ENCODE measurements around the gene ITGB1. TPM values are rescaled to one million over a fixed set of nuclear protein-coding genes. Genes with fewer than 3 reads are reported as not detected.

ITGB1 gene
- total RNA-seq, 4 donors from 2014 or later, result 159 to 216 (median 209) TPM

- WGBS, 2 donors, result 86 to 87% methylated on average over 2 of the region's 2 CpGs
- no peak for TF ChIP-seq POLR2A (IDR thresholded peaks at IDR 0.05)
- TF ChIP-seq, protein P1, sequence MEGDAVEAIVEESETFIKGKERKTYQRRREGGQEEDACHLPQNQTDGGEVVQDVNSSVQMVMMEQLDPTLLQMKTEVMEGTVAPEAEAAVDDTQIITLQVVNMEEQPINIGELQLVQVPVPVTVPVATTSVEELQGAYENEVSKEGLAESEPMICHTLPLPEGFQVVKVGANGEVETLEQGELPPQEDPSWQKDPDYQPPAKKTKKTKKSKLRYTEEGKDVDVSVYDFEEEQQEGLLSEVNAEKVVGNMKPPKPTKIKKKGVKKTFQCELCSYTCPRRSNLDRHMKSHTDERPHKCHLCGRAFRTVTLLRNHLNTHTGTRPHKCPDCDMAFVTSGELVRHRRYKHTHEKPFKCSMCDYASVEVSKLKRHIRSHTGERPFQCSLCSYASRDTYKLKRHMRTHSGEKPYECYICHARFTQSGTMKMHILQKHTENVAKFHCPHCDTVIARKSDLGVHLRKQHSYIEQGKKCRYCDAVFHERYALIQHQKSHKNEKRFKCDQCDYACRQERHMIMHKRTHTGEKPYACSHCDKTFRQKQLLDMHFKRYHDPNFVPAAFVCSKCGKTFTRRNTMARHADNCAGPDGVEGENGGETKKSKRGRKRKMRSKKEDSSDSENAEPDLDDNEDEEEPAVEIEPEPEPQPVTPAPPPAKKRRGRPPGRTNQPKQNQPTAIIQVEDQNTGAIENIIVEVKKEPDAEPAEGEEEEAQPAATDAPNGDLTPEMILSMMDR (IDR thresholded peaks at IDR 0.05), result no peak
- intact Hi-C loops (cut with DNase I; ENCODE audit: low total_unique reads), result no loop called here
- DNase-seq (ENCODE audit: low spot score in 2 of 2), result no peak
- H3K4me3 ChIP-seq (ENCODE audit: low read depth, poor library complexity, severe bottlenecking), result no peak overlapping the region
Observed at GRCh38 chr10:32893916-32894664, 63.9 kb downstream of the ITGB1 start.

DNA sequence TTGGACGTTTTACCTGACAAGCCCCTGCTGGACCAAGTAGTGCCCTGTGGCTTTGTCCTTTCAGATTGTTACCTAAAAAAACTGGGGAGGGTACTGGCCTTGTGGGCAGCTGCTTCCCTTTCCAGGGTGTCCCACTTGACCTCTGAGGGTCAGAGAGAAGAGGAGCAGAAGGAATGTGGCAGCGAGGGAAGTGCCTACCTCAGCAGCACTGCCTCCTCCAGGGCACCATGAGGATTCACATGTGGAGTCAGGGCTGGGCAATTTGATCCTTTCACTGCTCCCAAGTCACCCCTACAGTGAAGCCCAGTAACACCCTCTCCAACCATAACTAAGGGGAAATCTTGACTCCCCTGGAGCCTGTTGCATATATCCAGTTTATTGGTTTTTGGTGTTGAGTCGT is 64.6 kb downstream of the ITGB1 start:
- WGBS, 2 donors, result 58 to 61% methylated on average over 3 of the region's 3 CpGs
- TF ChIP-seq, protein P1 (IDR thresholded peaks at IDR 0.05), result no peak
- TF ChIP-seq POLR2A (IDR thresholded peaks at IDR 0.05), result no peak
- intact Hi-C loops (cut with DNase I; ENCODE audit: low total_unique reads), result no loop called here
- H3K4me3 ChIP-seq (ENCODE audit: low read depth, poor library complexity, severe bottlenecking), result no peak overlapping the region
- DNase-seq (ENCODE audit: low spot score in 2 of 2), result no peak

DNA sequence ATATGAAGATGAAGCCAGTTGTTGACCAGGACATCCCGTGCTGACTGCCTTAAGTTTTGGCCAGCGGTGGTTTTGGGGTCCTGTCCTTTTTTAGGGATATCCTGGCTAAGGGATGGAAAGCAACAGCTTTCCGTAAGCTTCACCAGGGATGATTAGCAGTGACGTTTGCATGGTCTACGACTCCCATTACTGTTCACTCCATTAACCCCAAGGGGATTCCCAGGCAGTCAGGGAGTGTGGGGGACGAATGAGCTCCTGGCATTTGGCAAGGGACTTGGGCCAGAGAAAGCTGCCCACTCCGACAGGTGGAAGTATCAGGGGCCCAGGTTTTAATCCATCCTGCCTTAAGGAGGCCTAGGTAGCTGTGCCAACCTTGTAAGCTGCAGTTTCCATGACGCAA is 66.8 kb downstream of the ITGB1 start:
- intact Hi-C loops (cut with DNase I; ENCODE audit: low total_unique reads), result no loop called here
- WGBS, 2 donors, result 76 to 81% methylated on average over 8 of the region's 8 CpGs
- TF ChIP-seq, protein P1 (IDR thresholded peaks at IDR 0.05), result no peak
- no peak for TF ChIP-seq POLR2A (IDR thresholded peaks at IDR 0.05)
- no peak for DNase-seq (ENCODE audit: low spot score in 2 of 2)
- no peak overlapping the region for H3K4me3 ChIP-seq (ENCODE audit: low read depth, poor library complexity, severe bottlenecking)

DNA sequence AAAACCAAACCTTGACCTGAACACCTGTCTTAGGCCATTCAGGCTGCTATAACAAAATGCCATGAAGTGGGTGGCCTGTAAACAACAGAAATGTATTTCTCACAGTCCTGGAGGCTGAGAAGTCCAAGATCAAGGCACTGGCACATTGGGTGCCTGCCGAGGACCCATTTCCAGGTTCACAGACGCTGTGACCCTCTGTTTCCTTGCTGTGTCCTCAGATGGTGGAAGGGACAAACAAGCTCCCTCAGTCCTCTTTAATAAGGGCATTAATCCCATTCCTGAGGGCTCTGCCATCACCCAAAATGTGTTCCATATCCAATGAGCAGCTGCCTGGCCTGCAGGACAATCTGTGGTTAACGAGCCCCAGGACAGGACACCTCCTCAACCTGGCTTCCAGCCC is 67.6 kb downstream of the ITGB1 start:
- no peak overlapping the region for H3K4me3 ChIP-seq (ENCODE audit: low read depth, poor library complexity, severe bottlenecking)
- intact Hi-C loops (cut with DNase I; ENCODE audit: low total_unique reads), result no loop called here
- no peak for DNase-seq (ENCODE audit: low spot score in 2 of 2)
- TF ChIP-seq, protein P1 (IDR thresholded peaks at IDR 0.05), result no peak
- no peak for TF ChIP-seq POLR2A (IDR thresholded peaks at IDR 0.05)
- WGBS, 2 donors, result 82 to 92% methylated on average over 3 of the region's 3 CpGs

DNA sequence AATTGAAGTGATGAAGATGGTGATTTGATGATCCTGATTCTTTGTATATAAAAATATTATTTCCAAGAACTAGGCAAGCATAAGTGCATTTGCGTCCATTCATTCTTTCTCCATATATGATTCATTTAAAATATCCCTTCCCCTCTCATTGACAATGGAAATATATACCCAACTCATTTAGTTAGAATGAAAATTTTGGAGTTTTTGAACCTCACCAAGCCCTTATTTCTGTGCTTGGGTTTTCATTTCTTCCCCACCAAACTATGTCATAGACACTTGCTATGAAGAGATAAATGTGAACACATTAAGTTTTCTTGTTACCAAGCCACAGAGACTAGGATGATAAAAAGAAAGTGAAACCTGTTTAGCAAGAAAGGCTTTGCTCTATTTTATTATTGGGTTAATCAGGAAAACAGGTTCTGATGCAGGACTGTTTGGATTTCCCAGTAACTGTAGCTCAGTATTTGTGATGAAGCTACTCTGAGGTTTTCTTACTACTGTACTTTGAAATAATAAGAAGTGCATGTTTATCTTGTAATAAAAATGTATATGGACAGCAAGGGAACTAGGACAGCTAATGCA is 68.3 kb downstream of the ITGB1 start:
- H3K4me3 ChIP-seq (ENCODE audit: low read depth, poor library complexity, severe bottlenecking), result no peak overlapping the region
- intact Hi-C loops (cut with DNase I; ENCODE audit: low total_unique reads), result no loop called here
- 95 to 96% methylated on average over 1 of the region's 1 CpG for WGBS, 2 donors
- no peak for DNase-seq (ENCODE audit: low spot score in 2 of 2)
- TF ChIP-seq, protein P1 (IDR thresholded peaks at IDR 0.05), result no peak
- TF ChIP-seq POLR2A (IDR thresholded peaks at IDR 0.05), result no peak

Data from lower leg skin (tissue), 4 donors.